Endothelial cell (in vitro differentiated cells): Measurements from ENCODE around the gene NAALADL2. TPM values are rescaled to one million over a fixed set of nuclear protein-coding genes. Genes with fewer than 3 reads are reported as not detected.
"Not testable (repeated sequence)": the region's sequence is repeated elsewhere in the genome, so short reads cannot be mapped to it uniquely, and the experiment has no call there.

Experiments
- DNase-seq: peaks from one replicate; pipeline ENCODE4 v3.0.0; 2021; ENCODE audit warnings: low spot score
- H3K27ac Mint-ChIP-seq: one replicate; pipeline ENCODE4 v1.8.0; 2021; ENCODE audit warnings: mixed read lengths, inconsistent platforms; ENCODE audit not compliant: unreplicated experiment
- H3K27me3 Mint-ChIP-seq: one replicate; pipeline ENCODE4 v1.8.0; 2021; ENCODE audit warnings: mild to moderate bottlenecking, moderate library complexity, mixed read lengths, inconsistent platforms; ENCODE audit not compliant: unreplicated experiment
- H3K36me3 Mint-ChIP-seq: one replicate; pipeline ENCODE4 v1.8.0; 2021; ENCODE audit warnings: mild to moderate bottlenecking, low read depth, mixed read lengths, inconsistent platforms; ENCODE audit not compliant: unreplicated experiment
- H3K4me1 Mint-ChIP-seq: one replicate; pipeline ENCODE4 v1.8.0; 2021; ENCODE audit warnings: mild to moderate bottlenecking, mixed read lengths, inconsistent platforms; ENCODE audit not compliant: unreplicated experiment
- H3K4me3 Mint-ChIP-seq: one replicate; pipeline ENCODE4 v1.8.0; 2021; ENCODE audit warnings: mild to moderate bottlenecking, mixed read lengths, inconsistent platforms; ENCODE audit not compliant: unreplicated experiment
- H3K9me3 Mint-ChIP-seq: one replicate; pipeline ENCODE4 v1.8.0; 2021; ENCODE audit warnings: mixed read lengths, inconsistent platforms; ENCODE audit not compliant: unreplicated experiment
- total RNA-seq: library from RNA; stranded (reverse); fragmentation: NEBNext Ultra II Directional; extraction: Animal tissue kit (Norgen Biotek cat#: 25700); gene quantifications from one replicate; pipeline ENCODE4 v1.2.1, GENCODE V29; 2021; ENCODE audit not compliant: unreplicated experiment
- TF ChIP-seq, protein P1 (sequence below): fragments of 200-600 bp; sonication (generic); IDR thresholded peaks from one replicate; pipeline ENCODE4 v1.5.0; 2021; ENCODE audit warnings: antibody characterized with exemption; ENCODE audit not compliant: unreplicated experiment

NAALADL2 gene
- total RNA-seq, 1 donor from 2014 or later, result 3.5 TPM

- Mint-ChIP-seq H3K27me3 (no peaks in the 10 kb centered on the region), H3K4me1 (peaks cover 9% of the 10 kb centered on the region), H3K27ac (no peak overlapping the region), H3K9me3 (no peaks in the 10 kb centered on the region), H3K4me3 (no peak overlapping the region), H3K36me3 (no peaks in the 10 kb centered on the region)
- DNase-seq, result no peak
- TF ChIP-seq, protein P1, sequence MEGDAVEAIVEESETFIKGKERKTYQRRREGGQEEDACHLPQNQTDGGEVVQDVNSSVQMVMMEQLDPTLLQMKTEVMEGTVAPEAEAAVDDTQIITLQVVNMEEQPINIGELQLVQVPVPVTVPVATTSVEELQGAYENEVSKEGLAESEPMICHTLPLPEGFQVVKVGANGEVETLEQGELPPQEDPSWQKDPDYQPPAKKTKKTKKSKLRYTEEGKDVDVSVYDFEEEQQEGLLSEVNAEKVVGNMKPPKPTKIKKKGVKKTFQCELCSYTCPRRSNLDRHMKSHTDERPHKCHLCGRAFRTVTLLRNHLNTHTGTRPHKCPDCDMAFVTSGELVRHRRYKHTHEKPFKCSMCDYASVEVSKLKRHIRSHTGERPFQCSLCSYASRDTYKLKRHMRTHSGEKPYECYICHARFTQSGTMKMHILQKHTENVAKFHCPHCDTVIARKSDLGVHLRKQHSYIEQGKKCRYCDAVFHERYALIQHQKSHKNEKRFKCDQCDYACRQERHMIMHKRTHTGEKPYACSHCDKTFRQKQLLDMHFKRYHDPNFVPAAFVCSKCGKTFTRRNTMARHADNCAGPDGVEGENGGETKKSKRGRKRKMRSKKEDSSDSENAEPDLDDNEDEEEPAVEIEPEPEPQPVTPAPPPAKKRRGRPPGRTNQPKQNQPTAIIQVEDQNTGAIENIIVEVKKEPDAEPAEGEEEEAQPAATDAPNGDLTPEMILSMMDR, result no peak
These were observed 749.8 kb downstream of the NAALADL2 start for GRCh38 chr3:175608911-175609310.

DNA sequence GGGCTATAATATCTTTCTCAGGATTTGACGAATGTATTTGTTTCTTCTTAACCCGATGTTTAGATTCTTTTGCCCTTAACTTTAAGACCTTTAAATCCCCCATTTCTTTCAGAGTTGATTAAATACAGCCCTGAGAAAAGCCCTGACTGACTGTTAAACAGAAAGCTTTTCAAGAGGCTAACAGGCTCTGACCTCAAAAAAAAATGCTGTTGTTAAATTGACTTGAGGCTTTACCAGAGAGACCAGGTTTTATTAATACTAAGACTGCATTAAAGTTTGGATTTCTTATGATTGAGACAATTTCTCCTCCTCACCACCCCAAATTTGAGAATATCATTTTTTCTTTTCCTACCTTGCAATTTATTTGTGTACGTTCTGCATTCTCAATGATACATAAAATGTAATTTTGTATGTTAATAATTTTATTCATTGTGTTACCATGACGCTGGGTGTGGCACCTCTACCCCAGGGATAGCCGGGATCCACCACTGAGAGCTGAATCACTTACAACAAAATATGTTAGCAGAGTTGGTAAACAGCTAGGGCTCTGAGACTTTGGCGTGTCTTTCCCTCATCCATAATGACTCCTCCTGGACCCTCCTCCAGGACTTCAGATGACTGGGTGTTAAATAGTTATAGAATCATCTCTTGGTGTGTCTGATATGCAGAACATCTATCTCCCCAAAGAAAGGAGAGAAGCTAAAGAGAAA, 753.5 kb downstream of the NAALADL2 start:
- DNase-seq, result no peak
- Mint-ChIP-seq H3K27ac (no peak overlapping the region), H3K9me3 (no peaks in the 10 kb centered on the region), H3K4me3 (no peak overlapping the region), H3K4me1 (no peaks in the 10 kb centered on the region), H3K27me3 (no peaks in the 10 kb centered on the region), H3K36me3 (no peaks in the 10 kb centered on the region)
- TF ChIP-seq, protein P1, result no peak

DNA sequence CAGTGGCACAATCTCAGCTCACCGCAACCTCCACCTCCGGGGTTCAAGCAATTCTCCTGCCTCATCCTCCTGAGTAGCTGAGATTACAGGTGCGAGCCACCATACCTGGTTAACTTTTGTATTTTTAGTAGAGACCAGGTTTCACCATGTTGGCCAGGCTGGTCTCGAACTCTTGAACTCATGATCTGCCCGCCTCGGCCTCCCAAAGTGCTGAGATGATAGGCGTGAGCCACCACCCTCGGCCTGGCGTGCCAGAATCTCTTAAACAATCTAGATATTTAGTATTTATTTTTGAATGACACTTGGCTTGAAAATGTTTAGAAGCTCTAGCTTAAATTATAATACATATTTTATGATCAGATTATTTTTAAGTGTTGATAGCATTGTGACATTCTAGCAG, 755.0 kb downstream of the NAALADL2 start:
- not testable (repeated sequence) for DNase-seq, H3K36me3 Mint-ChIP-seq, H3K9me3 Mint-ChIP-seq, H3K27me3 Mint-ChIP-seq, H3K4me3 Mint-ChIP-seq, H3K27ac Mint-ChIP-seq, H3K4me1 Mint-ChIP-seq

DNA sequence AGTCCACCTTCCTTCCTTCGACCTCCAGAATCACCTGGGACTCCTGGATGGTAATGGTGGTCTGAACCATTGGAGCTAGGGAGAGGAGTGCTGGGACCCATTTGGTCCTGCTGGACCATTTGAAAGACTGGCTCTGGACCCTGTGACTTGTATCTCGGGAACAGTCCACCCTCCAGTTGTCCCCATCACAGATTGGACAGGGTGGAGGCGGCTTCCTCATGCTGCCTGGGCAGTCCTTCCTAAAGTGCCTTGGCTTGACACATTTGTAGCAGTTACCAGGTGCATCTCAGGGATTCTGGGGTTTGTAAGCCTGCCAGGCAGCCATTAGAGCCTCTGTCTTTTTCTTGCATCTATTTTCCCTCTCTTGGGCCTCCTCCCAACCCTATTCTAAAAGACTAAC, 758.1 kb downstream of the NAALADL2 start:
- DNase-seq, result no peak
- TF ChIP-seq, protein P1, result no peak
- no peaks in the 10 kb centered on the region for H3K9me3 Mint-ChIP-seq
- H3K36me3 Mint-ChIP-seq, result no peaks in the 10 kb centered on the region
- H3K4me1 Mint-ChIP-seq, result no peaks in the 10 kb centered on the region
- no peak overlapping the region for H3K27ac Mint-ChIP-seq
- no peaks in the 10 kb centered on the region for H3K27me3 Mint-ChIP-seq
- H3K4me3 Mint-ChIP-seq, result no peak overlapping the region

GRCh38 chr3:175619369-175619768, 760.2 kb downstream of the NAALADL2 start:
- Mint-ChIP-seq H3K4me3 (no peak overlapping the region), H3K27ac (no peak overlapping the region), H3K4me1 (no peaks in the 10 kb centered on the region), H3K27me3 (no peaks in the 10 kb centered on the region), H3K36me3 (no peaks in the 10 kb centered on the region), H3K9me3 (no peaks in the 10 kb centered on the region)
- TF ChIP-seq, protein P1, result no peak
- DNase-seq, result no peak
